ENCODE measurements around the gene PPM1F.

Gene PPM1F

DNA sequence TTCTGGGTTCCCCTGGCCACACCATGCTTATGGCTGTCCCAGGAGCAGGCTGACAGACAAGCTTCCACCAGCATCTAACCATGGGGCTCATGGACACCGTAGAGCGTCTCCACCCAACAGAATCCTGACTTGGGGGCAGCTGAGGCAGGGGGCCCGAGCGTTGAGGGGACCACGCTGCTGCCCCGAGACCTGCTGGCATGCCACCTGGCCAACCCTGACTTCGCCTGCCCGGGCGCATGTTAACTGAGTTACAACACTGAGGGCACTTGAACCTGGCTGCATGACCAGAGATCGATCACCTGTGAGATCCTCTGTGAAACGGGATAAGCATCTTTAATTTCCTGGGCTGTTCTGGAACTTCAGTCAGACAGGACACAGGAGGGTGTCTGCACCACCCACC lies 13.7 kb downstream of the PPM1F start:
- no peak overlapping the region for H3K4me3 ChIP-seq (ENCODE audit: low read depth, low read length)
- TF ChIP-seq CTCF (IDR thresholded peaks at IDR 0.05; ENCODE audit: low read depth, low read length, missing control alignments), result no peak
- in situ Hi-C loops (cut with HindIII; ENCODE audit: low sequenced_read_pairs), result loop anchor here (5.0 to 25.0 kb wide), 4 partner anchors 87 to 1298 kb away; no protein-coding TSS in a partner anchor
- DNase-seq (ENCODE audit: low read depth), result no peak

GRCh38 chr22:21938071-21938822 lies 14.4 kb downstream of the PPM1F start:
- H3K4me3 ChIP-seq (ENCODE audit: low read depth, low read length), result peak overlapping the region; percentile 51
- peak; percentile 97 for TF ChIP-seq CTCF (IDR thresholded peaks at IDR 0.05; ENCODE audit: low read depth, low read length, missing control alignments)
- peak; percentile 73 for DNase-seq (ENCODE audit: low read depth)
- in situ Hi-C loops (cut with HindIII; ENCODE audit: low sequenced_read_pairs), result loop anchor here (5.0 to 25.0 kb wide), 4 partner anchors 86 to 1299 kb away; no protein-coding TSS in a partner anchor

GRCh38 chr22:21937821-21938070 lies 14.9 kb downstream of the PPM1F start:
- no peak for TF ChIP-seq CTCF (IDR thresholded peaks at IDR 0.05; ENCODE audit: low read depth, low read length, missing control alignments)
- in situ Hi-C loops (cut with HindIII; ENCODE audit: low sequenced_read_pairs), result loop anchor here (5.0 to 25.0 kb wide), 4 partner anchors 85 to 1300 kb away; no protein-coding TSS in a partner anchor
- H3K4me3 ChIP-seq (ENCODE audit: low read depth, low read length), result peak overlapping the region; percentile 51
- DNase-seq (ENCODE audit: low read depth), result no peak

- TF ChIP-seq CTCF (IDR thresholded peaks at IDR 0.05; ENCODE audit: low read depth, low read length, missing control alignments), result no peak
- DNase-seq (ENCODE audit: low read depth), result no peak
- in situ Hi-C loops (cut with HindIII; ENCODE audit: low sequenced_read_pairs), result loop anchor here (5.0 to 25.0 kb wide), 4 partner anchors 85 to 1300 kb away; no protein-coding TSS in a partner anchor
- H3K4me3 ChIP-seq (ENCODE audit: low read depth, low read length), result no peak overlapping the region
Measured at GRCh38 chr22:21937041-21937820, 15.4 kb downstream of the PPM1F start.

- in situ Hi-C loops (cut with HindIII; ENCODE audit: low sequenced_read_pairs), result loop anchor here (5.0 to 25.0 kb wide), 4 partner anchors 84 to 1301 kb away; no protein-coding TSS in a partner anchor
- no peak for TF ChIP-seq CTCF (IDR thresholded peaks at IDR 0.05; ENCODE audit: low read depth, low read length, missing control alignments)
- H3K4me3 ChIP-seq (ENCODE audit: low read depth, low read length), result no peak overlapping the region
- no peak for DNase-seq (ENCODE audit: low read depth)
Measured at GRCh38 chr22:21936151-21936775, 16.4 kb downstream of the PPM1F start.

- in situ Hi-C loops (cut with HindIII; ENCODE audit: low sequenced_read_pairs), result loop anchor here (25.0 kb wide), 2 partner anchors 103 to 1303 kb away; no protein-coding TSS in a partner anchor
- TF ChIP-seq CTCF (IDR thresholded peaks at IDR 0.05; ENCODE audit: low read depth, low read length, missing control alignments), result no peak
- DNase-seq (ENCODE audit: low read depth), result no peak
- H3K4me3 ChIP-seq (ENCODE audit: low read depth, low read length), result no peak overlapping the region
Measured at GRCh38 chr22:21933910-21934309, 18.7 kb downstream of the PPM1F start.
